Natural killer cell (primary cell): ENCODE measurements around the gene MZF1. TPM values are rescaled to one million over a fixed set of nuclear protein-coding genes. Genes with fewer than 3 reads are reported as not detected.

Source experiments
- ATAC-seq, 3 donors: fragments of 150-1000 bp in 2 of 3; fragments of 200-7000 bp in 1 of 3; cut with Tn5 transposase; 1 replicate in 1 of 3; 2 replicates in 2 of 3; pipeline ENCODE4 v1.10.0; 2021; ENCODE audit warnings: mild to moderate bottlenecking in 2 of 3, moderate library complexity in 2 of 3
- DNase-seq, 2 donors: peaks; one replicate each; pipeline versions ENCODE4 v3.0.0 to v3.0.0-alpha.2; 2013 to 2021; ENCODE audit warnings: mixed read lengths in 1 of 2
- H3K27ac ChIP-seq: one replicate; pipeline ENCODE4 v1.5.1; 2013; ENCODE audit warnings: mild to moderate bottlenecking, low read length
- H3K27me3 ChIP-seq: one replicate; pipeline ENCODE4 v1.6.1; 2013; ENCODE audit warnings: low read length; ENCODE audit not compliant: control insufficient read depth, insufficient read depth
- H3K36me3 ChIP-seq: one replicate; pipeline ENCODE4 v1.6.1; 2013; ENCODE audit warnings: low read length; ENCODE audit not compliant: control insufficient read depth, insufficient read depth
- H3K4me1 ChIP-seq: one replicate; pipeline ENCODE4 v1.6.1; 2013; ENCODE audit warnings: low read length; ENCODE audit not compliant: control insufficient read depth, insufficient read depth
- H3K4me3 ChIP-seq: one replicate; pipeline ENCODE4 v1.5.1; 2013; ENCODE audit warnings: low read length
- H3K9me3 ChIP-seq: one replicate; pipeline ENCODE4 v1.6.1; 2013; ENCODE audit warnings: low read length; ENCODE audit not compliant: control insufficient read depth, insufficient read depth
- H3K27ac Mint-ChIP-seq, 2 donors: one replicate each; pipeline ENCODE4 v1.8.0; 2022; ENCODE audit warnings: mild to moderate bottlenecking in 2 of 2, mixed read lengths in 2 of 2, moderate library complexity in 1 of 2
- H3K27me3 Mint-ChIP-seq, 2 donors: one replicate each; pipeline ENCODE4 v1.8.0; 2022; ENCODE audit warnings: low read depth in 2 of 2, mixed read lengths in 2 of 2
- H3K36me3 Mint-ChIP-seq: one replicate; pipeline ENCODE4 v1.8.0; 2022; ENCODE audit warnings: mixed read lengths
- H3K4me1 Mint-ChIP-seq, 2 donors: one replicate each; pipeline ENCODE4 v1.8.0; 2022; ENCODE audit warnings: mixed read lengths in 2 of 2
- H3K4me3 Mint-ChIP-seq: one replicate; pipeline ENCODE4 v1.8.0; 2022; ENCODE audit warnings: mild to moderate bottlenecking, moderate library complexity, mixed read lengths
- H3K9me3 Mint-ChIP-seq, 2 donors: one replicate each; pipeline ENCODE4 v1.8.0; 2022; ENCODE audit warnings: mixed read lengths in 2 of 2
- WGBS: methylation state at CpG from one replicate; pipeline ENCODE4 v1.1.7; 2013; ENCODE audit warnings: missing lambda C conversion rate; ENCODE audit not compliant: insufficient coverage; 5-methylcytosine and 5-hydroxymethylcytosine counted together
- intact Hi-C: fragments of 100-400 bp; cut with micrococcal nuclease; formaldehyde crosslinking; loops from one replicate; pipeline ENCODE4 v1.14.2; 2022
- total RNA-seq, 4 donors: library from RNA; stranded (reverse); fragments of 120-200 nt in 1 of 4; gene quantifications; one replicate each; pipeline versions ENCODE4 v1.2.3 to v1.2.4, GENCODE V29; 2013 to 2022
- TF ChIP-seq, protein P1 (sequence below): fragments of 200-600 bp; IDR thresholded peaks from one replicate; pipeline ENCODE4 v1.8.0; 2022; ENCODE audit warnings: antibody characterized with exemption

MZF1 gene
- total RNA-seq, 3 donors from 2014 or later (not counting 1 experiment from before 2014, with no cell fraction given): 24.9 to 40.1 (median 37.3) TPM

DNA sequence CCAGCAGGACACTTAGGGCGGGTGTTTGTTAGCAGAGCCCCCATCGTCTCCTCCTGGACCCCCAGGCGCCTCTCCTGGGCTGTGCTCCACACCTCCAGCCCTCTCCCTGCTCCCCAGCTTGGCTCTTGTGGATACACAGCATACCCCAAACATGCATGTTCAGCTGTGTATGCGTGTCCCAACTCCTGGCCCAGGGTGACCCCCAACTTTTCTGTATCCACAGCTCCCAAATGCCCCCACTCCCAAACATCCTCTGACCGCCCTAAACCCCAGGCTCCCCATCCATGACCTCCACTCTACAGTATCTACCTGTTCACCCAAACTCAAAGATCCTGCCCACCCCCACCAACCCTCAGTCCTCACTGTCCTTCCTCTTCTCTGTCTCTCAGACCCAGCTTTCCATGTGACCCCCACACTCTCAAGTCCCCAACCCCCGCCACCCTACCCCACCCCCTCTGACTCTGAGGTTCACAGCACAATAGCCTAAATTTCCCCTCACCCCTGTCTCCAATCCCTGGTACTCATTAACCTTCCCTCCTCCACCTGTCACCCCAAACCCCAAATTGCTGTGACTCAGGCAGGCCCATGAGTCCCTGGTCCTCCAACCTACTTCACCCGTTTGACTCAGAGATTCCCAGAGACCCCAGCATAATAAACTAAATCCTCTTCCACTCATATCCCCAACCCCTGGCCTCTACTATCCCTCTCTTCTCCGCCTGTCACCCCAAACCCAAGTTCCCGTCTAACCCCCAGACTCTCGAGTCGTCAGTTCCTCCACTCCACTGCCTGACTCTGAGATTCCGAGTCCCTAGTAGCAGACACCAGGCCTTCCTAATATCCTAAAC is 15.7 kb downstream of the MZF1 start:
- H3K4me3 Mint-ChIP-seq: peak overlapping the region; percentile 98
- no peaks in the 10 kb centered on the region for H3K36me3 Mint-ChIP-seq
- peaks cover 71% of the 10 kb centered on the region for H3K4me1 ChIP-seq
- ATAC-seq: no peak
- H3K27ac ChIP-seq: peak overlapping the region; percentile 92
- H3K36me3 ChIP-seq: peaks cover 24% of the 10 kb centered on the region
- H3K9me3 ChIP-seq: no peaks in the 10 kb centered on the region
- H3K4me3 ChIP-seq: peak overlapping the region; percentile 80
- peak overlapping the region; percentile 99 for H3K27ac Mint-ChIP-seq
- DNase-seq: no peak
- H3K27me3 ChIP-seq: no peaks in the 10 kb centered on the region
- H3K4me1 Mint-ChIP-seq: peaks cover 38 to 88% of the 10 kb centered on the region in 2 donors
- 37% methylated on average over 12 of the region's 12 CpGs for WGBS
- no peaks in the 10 kb centered on the region for H3K9me3 Mint-ChIP-seq
- intact Hi-C loops: no loop called here
- TF ChIP-seq, protein P1, sequence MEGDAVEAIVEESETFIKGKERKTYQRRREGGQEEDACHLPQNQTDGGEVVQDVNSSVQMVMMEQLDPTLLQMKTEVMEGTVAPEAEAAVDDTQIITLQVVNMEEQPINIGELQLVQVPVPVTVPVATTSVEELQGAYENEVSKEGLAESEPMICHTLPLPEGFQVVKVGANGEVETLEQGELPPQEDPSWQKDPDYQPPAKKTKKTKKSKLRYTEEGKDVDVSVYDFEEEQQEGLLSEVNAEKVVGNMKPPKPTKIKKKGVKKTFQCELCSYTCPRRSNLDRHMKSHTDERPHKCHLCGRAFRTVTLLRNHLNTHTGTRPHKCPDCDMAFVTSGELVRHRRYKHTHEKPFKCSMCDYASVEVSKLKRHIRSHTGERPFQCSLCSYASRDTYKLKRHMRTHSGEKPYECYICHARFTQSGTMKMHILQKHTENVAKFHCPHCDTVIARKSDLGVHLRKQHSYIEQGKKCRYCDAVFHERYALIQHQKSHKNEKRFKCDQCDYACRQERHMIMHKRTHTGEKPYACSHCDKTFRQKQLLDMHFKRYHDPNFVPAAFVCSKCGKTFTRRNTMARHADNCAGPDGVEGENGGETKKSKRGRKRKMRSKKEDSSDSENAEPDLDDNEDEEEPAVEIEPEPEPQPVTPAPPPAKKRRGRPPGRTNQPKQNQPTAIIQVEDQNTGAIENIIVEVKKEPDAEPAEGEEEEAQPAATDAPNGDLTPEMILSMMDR: no peak
- no peaks in the 10 kb centered on the region for H3K27me3 Mint-ChIP-seq

DNA sequence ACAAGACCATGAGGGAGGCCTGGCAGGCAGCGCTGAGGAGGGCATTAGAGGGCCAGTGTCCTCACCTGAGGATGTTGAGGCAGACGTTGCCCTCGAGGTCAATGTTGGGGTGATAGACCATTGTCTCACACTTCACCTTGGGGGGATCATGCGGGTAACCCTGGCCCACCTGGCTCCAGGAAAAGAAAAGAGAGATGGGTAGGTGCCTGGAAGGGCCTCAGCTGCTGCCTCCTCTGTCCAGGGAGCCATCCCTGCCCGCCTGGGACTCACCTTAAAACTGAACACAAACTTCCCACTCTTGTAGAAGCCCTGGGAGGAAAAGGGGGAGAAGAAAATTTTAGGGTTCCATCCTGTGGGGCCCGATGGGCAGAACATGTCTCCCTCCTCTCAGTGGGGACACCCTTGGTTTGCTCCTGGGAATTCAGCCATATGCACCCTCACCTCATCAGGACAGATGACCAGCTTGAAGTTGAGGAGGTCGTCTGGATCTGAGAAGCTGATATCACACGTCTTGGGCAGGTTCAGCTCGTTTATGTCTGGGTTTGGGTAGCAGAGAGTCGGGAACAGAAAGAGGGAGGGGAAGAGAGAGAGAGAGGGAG is 16.4 kb downstream of the MZF1 start:
- 68% methylated on average over 8 of the region's 10 CpGs for WGBS
- Mint-ChIP-seq H3K4me1 (peaks cover 38 to 82% of the 10 kb centered on the region in 2 donors), H3K27me3 (no peaks in the 10 kb centered on the region), H3K27ac (peak overlapping the region; percentile 99), H3K36me3 (no peaks in the 10 kb centered on the region), H3K4me3 (peak overlapping the region; percentile 98), H3K9me3 (no peaks in the 10 kb centered on the region)
- no peak overlapping the region for H3K4me3 ChIP-seq
- ATAC-seq: no peak
- TF ChIP-seq, protein P1: no peak
- peaks cover 64% of the 10 kb centered on the region for H3K4me1 ChIP-seq
- H3K36me3 ChIP-seq: peaks cover 31% of the 10 kb centered on the region
- H3K27me3 ChIP-seq: no peaks in the 10 kb centered on the region
- intact Hi-C loops: no loop called here
- DNase-seq: peak in 1 of 2 donors; percentile 15
- H3K27ac ChIP-seq: peak overlapping the region; percentile 92
- H3K9me3 ChIP-seq: no peaks in the 10 kb centered on the region

DNA sequence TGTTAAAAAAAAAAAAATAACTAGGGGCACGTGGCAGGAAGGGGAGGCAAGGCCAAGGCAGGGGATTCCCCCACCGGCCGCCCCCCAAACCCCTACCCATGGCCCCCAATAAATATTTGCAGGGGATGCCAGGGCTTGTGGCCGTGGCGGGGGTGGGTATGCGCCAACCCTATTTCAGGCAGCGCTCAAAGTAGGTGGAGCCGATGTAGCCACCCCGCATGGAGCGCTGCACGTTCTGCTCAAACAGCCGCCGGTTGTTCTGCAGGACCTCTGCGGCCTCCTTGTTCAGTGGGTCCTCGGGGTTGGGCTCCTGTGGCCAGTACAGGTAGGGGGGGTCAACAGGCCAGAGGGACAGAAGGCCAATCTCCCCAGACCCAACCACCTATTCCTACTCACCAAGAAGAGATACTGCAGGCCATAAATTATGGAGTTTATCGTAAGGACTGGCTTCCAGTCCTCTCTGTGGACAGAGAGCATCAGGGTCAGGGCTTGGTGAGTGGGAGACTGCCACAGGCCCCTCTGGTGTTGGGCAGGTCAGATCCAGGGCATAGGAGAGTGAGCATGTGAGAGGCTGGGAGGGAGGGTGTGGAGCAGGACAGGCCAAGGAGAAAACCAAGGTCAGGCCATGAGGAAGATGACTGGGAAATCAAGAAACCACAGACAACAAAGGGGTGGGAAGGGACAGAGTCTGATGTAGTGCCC is 17.1 kb downstream of the MZF1 start:
- TF ChIP-seq, protein P1: no peak
- H3K4me1 ChIP-seq: peaks cover 57% of the 10 kb centered on the region
- intact Hi-C loops: loop anchor here (1.0 kb wide), 1 partner anchor 12 kb away; the partner anchor contains the start of gene TRIM28
- H3K36me3 Mint-ChIP-seq: no peaks in the 10 kb centered on the region
- H3K9me3 Mint-ChIP-seq: no peaks in the 10 kb centered on the region
- H3K27me3 Mint-ChIP-seq: no peaks in the 10 kb centered on the region
- H3K27ac ChIP-seq: peak overlapping the region; percentile 98
- H3K4me3 ChIP-seq: no peak overlapping the region
- DNase-seq (no peak), ATAC-seq (no peak)
- WGBS: 88% methylated on average over 15 of the region's 16 CpGs
- peak overlapping the region; percentile 99 for H3K27ac Mint-ChIP-seq
- peak overlapping the region; percentile 98 for H3K4me3 Mint-ChIP-seq
- H3K9me3 ChIP-seq: no peaks in the 10 kb centered on the region
- peaks cover 38 to 75% of the 10 kb centered on the region in 2 donors for H3K4me1 Mint-ChIP-seq
- no peaks in the 10 kb centered on the region for H3K27me3 ChIP-seq
- peaks cover 37% of the 10 kb centered on the region for H3K36me3 ChIP-seq
